Measurements from ENCODE around the gene USHBP1.

USHBP1 gene

DNA sequence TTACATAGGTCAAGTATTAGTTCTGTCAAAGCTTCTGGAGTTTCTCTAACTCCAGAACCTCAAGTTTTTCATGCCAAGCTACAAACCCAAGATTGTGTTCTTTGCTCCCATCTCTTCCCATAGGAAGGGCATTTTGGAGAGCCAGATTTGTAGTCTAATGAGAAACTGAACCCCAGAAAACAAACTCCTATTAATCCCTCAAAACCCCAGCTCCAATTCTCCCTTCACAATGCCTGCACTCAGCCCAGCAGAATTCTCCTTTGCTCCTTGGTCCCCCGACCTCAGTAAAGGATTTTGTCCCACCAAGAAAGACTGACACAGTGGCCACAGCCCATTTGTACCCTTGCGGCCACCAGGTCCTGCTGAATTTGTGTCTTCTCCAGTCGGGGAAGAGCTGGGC is 8.4 kb downstream of the USHBP1 start:
- TF ChIP-seq TAF1 (IDR thresholded peaks at IDR 0.05; ENCODE audit: low read depth, low read length) (no peak), POLR2AphosphoS5 (IDR thresholded peaks at IDR 0.05; ENCODE audit: low read depth, low read length) (no peak), SPI1 (IDR thresholded peaks at IDR 0.05; ENCODE audit: low read depth, low read length) (no peak), PAX5 (IDR thresholded peaks at IDR 0.05; ENCODE audit: insufficient read depth, low read length, severe bottlenecking) (no peak), POLR2A (IDR thresholded peaks at IDR 0.05; ENCODE audit: low read depth, low read length) (no peak), POU2F2 (IDR thresholded peaks at IDR 0.05; ENCODE audit: low read depth, low read length) (no peak)
- no peak for FAIRE-seq
- DNase-seq (ENCODE audit: insufficient read length, low spot score) = no peak

DNA sequence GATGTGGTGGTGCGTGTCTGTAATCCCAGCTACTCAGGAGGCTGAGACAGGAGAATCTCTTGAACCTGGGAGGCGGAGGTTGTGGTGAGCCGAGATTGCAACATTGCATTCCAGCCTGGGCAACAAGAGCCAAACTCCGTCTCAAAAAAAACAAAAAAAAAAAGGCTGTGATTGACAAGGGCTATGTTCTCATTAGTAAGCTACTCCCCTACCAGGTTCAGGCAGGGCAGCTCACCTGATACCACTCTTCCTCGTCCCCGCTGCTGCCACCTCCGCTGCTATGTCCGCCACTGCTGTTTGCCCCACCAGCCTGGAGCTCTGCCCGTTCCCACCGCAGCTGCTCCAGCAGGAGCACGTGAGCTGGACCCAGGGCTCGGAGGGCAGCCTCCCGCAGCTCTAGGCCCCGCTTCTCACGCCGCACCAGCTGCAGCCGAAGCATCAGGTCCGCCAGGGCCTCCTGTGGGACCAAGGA is 9.4 kb downstream of the USHBP1 start:
- DNase-seq (ENCODE audit: insufficient read length, low spot score) = no peak
- no peak for FAIRE-seq
- TF ChIP-seq POLR2AphosphoS5 (IDR thresholded peaks at IDR 0.05; ENCODE audit: low read depth, low read length) (no peak), TAF1 (IDR thresholded peaks at IDR 0.05; ENCODE audit: low read depth, low read length) (no peak), POLR2A (IDR thresholded peaks at IDR 0.05; ENCODE audit: low read depth, low read length) (no peak), SPI1 (IDR thresholded peaks at IDR 0.05; ENCODE audit: low read depth, low read length) (no peak), PAX5 (IDR thresholded peaks at IDR 0.05; ENCODE audit: insufficient read depth, low read length, severe bottlenecking) (no peak), POU2F2 (IDR thresholded peaks at IDR 0.05; ENCODE audit: low read depth, low read length) (no peak)

DNA sequence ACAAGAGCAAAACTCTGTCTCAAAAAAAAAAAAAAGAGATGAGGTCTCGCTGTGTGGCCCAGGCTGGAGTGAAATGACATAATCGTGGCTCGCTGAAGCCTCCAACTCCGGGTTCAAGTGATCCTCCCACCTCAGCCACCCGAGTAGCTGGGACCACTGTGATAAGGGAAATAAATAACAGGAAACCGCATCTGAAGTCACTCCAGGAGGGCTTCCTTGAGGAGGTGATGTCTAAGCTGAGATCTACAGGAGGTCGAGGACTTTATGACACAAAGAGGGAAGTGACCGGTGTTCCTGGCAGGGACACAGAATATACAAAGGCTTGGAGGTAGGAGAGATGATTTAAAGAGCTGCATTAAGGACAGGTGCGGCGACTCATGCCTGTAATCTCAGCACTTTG is 9.9 kb downstream of the USHBP1 start:
- no peak for TF ChIP-seq SPI1 (IDR thresholded peaks at IDR 0.05; ENCODE audit: low read depth, low read length)
- no peak for TF ChIP-seq POLR2A (IDR thresholded peaks at IDR 0.05; ENCODE audit: low read depth, low read length)
- no peak for TF ChIP-seq PAX5 (IDR thresholded peaks at IDR 0.05; ENCODE audit: insufficient read depth, low read length, severe bottlenecking)
- no peak for TF ChIP-seq TAF1 (IDR thresholded peaks at IDR 0.05; ENCODE audit: low read depth, low read length)
- no peak for TF ChIP-seq POU2F2 (IDR thresholded peaks at IDR 0.05; ENCODE audit: low read depth, low read length)
- no peak for TF ChIP-seq POLR2AphosphoS5 (IDR thresholded peaks at IDR 0.05; ENCODE audit: low read depth, low read length)
- no peak for DNase-seq (ENCODE audit: insufficient read length, low spot score)
- no peak for FAIRE-seq

DNA sequence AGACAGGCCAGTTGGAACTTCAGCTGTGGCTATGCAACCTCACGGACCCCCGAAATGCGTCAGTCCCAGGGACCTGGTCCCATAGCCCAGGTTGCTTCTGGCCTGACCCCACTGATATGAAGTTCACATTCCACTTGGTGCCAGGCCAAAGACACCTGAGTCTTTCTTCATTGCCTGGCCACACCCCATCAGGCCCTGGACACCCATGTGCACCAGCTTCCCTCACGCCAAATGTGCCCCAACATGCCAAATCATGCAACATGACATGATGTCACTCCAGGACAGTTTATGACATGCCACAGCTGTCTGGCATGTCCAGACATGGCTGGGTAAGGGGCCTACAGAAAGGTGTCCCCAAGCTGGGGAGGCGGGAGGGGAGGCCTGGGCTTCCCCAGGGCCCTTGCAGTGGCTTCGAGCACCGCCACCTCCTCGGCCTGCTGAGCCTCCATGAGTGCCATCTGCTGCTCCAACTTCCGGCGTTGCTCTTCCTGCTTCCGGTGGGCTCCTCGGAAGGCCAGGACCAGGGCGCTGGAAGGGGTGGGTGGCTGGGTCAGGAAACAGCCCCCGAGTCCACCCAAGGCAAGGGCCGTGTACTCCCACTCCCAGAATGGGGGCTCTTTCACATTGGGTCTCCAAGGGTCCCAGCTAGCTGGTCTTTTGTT is 14.5 kb downstream of the USHBP1 start:
- no peak for DNase-seq (ENCODE audit: insufficient read length, low spot score)
- no peak for TF ChIP-seq TAF1 (IDR thresholded peaks at IDR 0.05; ENCODE audit: low read depth, low read length)
- TF ChIP-seq POLR2AphosphoS5 (IDR thresholded peaks at IDR 0.05; ENCODE audit: low read depth, low read length) = no peak
- TF ChIP-seq PAX5 (IDR thresholded peaks at IDR 0.05; ENCODE audit: insufficient read depth, low read length, severe bottlenecking) = no peak
- TF ChIP-seq SPI1 (IDR thresholded peaks at IDR 0.05; ENCODE audit: low read depth, low read length) = no peak
- peak; percentile 5 for FAIRE-seq

DNA sequence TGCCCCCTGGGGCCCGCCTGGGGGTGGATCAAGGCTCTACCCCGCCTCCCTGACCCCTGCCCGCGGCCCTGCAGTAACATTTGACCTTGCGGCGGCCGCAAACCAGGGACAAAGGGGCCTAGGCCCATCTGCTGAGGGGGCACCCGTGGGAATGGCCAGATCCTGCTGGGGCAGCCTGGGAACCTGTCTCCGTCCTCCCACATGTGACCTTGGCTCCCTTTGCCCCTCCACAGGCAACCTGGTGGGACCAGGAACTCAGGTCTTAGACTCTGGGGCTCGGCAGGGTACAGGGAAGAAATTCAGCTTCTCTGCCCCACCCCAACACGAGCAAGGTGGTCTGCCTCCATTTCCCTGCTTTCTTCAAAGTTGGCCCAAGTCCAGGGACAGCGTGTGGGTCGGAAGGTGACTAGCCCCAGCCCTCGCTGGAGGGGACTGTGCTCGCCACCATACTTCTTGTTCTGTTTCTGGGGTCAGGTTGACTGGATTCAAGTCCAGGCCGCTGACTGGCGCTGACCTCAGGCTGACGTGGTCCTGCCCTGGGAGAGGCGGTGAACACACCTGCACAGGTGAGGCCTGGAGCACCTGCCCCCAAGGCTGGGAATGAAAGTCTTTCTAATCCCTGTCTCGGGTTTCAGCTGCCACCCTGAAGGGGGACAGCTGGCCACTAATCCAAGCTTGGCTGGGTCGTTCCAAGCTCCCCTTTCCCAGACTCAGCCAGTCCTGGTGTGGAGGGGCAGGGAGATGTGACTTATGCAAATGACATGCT is 16.4 kb downstream of the USHBP1 start:
- DNase-seq (ENCODE audit: insufficient read length, low spot score) (no peak), FAIRE-seq (no peak)

DNA sequence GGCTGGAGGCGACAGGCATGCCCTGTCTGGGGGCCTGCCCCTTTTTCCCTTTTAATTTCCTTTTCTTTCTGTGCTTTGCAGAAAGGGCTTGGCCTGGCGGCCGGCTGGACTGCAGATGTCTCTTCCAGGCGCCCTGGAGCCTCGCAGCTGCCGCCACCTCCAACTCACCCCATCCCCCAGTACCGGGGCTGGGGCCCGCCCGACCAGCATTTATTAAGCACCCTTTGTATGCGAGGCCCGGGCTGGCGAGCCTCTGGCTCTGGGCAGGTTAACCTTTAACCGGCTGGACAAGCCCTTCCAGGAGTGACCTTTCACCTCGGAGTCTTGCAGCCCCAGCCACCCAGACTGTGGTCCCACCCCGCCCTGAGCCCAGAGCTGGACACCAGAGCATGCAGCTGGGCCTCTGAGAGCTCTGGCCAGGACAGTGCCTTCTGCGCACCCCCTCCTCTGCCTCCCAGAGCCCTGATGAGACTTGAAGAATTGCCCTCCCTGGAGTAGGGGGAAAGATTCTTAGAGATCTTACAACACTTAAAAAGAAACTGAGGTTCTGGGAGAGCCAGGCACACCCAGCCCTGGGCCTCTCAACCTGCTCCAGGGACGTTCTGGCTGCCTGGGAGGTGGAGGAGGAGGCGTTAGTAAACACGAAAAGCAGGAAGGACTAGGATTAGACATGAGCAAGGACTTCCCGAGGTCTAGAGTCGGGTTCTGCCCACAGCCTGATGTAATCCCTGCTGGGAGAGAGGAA is 17.7 kb downstream of the USHBP1 start:
- TF ChIP-seq POLR2AphosphoS5 (IDR thresholded peaks at IDR 0.05; ENCODE audit: low read depth, low read length) = no peak
- no peak for TF ChIP-seq SPI1 (IDR thresholded peaks at IDR 0.05; ENCODE audit: low read depth, low read length)
- TF ChIP-seq TAF1 (IDR thresholded peaks at IDR 0.05; ENCODE audit: low read depth, low read length) = no peak
- TF ChIP-seq POLR2A (IDR thresholded peaks at IDR 0.05; ENCODE audit: low read depth, low read length) = no peak
- TF ChIP-seq POU2F2 (IDR thresholded peaks at IDR 0.05; ENCODE audit: low read depth, low read length) = no peak
- no peak for TF ChIP-seq PAX5 (IDR thresholded peaks at IDR 0.05; ENCODE audit: insufficient read depth, low read length, severe bottlenecking)
- FAIRE-seq = no peak
- no peak for DNase-seq (ENCODE audit: insufficient read length, low spot score)

More for the DNA sequence above, 16.4 kb downstream of the USHBP1 start:
- TF ChIP-seq POU2F2 (IDR thresholded peaks at IDR 0.05; ENCODE audit: low read depth, low read length) (0 out of 2 replicates have a peak, but pooled peaks have one; percentile 21), POLR2AphosphoS5 (IDR thresholded peaks at IDR 0.05; ENCODE audit: low read depth, low read length) (no peak), SPI1 (IDR thresholded peaks at IDR 0.05; ENCODE audit: low read depth, low read length) (no peak)

DNA sequence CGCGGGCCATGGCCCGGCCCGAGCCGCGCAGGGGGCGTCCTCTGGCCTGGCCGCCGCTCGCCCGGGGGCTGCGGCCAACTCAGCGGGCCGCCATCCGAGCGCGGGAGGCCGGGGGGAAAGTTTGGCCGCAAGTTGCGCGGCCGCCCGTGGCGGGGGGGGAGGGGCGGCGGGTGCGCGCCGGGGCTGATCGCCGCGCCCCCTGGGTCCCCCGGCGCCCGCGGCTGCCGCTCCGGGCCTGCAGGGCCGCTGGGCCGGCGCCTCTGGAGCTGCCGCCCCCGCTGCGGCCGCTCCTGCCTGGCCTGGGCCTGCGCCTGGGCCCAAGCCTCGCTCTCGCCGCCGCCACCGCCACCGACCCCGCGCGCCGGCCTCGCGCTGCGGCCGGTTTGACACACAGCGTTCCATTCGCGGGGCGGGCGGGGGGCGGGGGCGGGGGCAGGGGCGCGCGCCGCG is 19.0 kb downstream of the USHBP1 start, which contains the start of gene NR2F6:
Gene NR2F6, minus strand, starts transcription at position 385 of the 450 bp plus-strand sequence. CDS start 699 bp downstream, outside the sequence.
- DNase-seq (ENCODE audit: insufficient read length, low spot score) = no peak
- FAIRE-seq = peak; percentile 31

DNA sequence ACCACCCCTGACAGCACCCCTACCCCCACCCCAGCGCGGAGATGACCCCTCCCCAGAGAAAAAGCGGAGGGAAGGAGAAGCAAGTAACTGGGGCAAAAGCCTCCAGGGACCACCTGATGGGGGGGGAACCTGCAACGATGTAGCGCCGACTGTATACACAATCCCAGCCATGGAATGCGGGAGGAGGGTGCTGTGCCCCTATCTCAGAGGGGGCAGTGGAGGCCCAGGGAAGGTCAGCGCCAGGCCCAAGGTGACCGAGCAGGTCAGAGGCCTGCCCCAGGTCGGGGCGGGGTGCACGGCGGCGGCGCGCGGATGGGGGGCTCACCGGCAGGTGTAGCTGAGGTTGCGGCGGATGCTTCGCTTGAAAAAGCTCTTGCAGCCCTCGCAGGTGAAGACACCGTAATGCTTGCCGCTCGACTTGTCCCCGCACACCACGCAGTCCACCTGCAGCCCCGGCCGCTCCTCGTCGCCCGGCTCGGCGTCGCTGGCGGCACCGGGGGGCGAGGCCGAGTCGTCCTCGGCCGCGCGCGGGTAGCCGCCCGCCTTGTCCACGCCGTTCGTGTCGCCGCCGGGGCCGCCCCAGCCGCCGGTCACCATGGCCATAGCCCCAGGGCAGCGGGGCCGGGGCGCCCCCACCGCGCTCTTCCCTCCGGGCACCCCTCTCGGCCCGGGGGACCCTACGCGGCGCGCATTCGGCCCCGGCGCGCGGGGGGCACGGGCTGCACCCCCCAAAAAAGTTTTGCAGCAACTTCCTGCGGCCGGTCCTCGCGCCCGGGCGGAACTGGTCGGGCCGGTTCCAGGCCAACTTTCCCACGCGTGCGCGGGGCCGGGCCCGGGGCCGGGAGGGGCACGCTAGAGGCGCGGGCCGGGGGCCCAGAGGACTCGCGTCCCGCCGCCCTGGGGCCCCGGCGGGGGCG is 19.7 kb downstream of the USHBP1 start:
- FAIRE-seq (no peak), DNase-seq (ENCODE audit: insufficient read length, low spot score) (no peak)
- no peak for TF ChIP-seq POLR2A (IDR thresholded peaks at IDR 0.05; ENCODE audit: low read depth, low read length)
- TF ChIP-seq SPI1 (IDR thresholded peaks at IDR 0.05; ENCODE audit: low read depth, low read length) = no peak
- TF ChIP-seq POU2F2 (IDR thresholded peaks at IDR 0.05; ENCODE audit: low read depth, low read length) = no peak
- TF ChIP-seq PAX5 (IDR thresholded peaks at IDR 0.05; ENCODE audit: insufficient read depth, low read length, severe bottlenecking) = no peak
- TF ChIP-seq POLR2AphosphoS5 (IDR thresholded peaks at IDR 0.05; ENCODE audit: low read depth, low read length) = no peak
- no peak for TF ChIP-seq TAF1 (IDR thresholded peaks at IDR 0.05; ENCODE audit: low read depth, low read length)

More for the DNA sequence above, 19.0 kb downstream of the USHBP1 start, which contains the start of gene NR2F6:
- no peak for TF ChIP-seq POU2F2 (IDR thresholded peaks at IDR 0.05; ENCODE audit: low read depth, low read length)

Data from GM12891 (cell line).